Measurements from ENCODE around the gene COX18. TPM values are rescaled to one million over a fixed set of nuclear protein-coding genes. Genes with fewer than 3 reads are reported as not detected.
A peak's percentile ranks its signal among the peaks of the same experiment; 100 is the strongest.

The COX18 gene
- polyA plus RNA-seq, 1 donor from 2014 or later: 30.2 TPM

- H3K27me3 ChIP-seq (ENCODE audit: insufficient read depth, low read depth, low read length): no peaks in the 10 kb centered on the region
- H3K4me2 ChIP-seq (ENCODE audit: low read length): no peak overlapping the region
- H2AFZ ChIP-seq (ENCODE audit: low read depth, low read length): no peak overlapping the region
- H3K36me3 ChIP-seq (ENCODE audit: insufficient read depth, low read length): no peaks in the 10 kb centered on the region
- H3K9ac ChIP-seq (ENCODE audit: low read length): no peak overlapping the region
- no peaks in the 10 kb centered on the region for H3K9me2 ChIP-seq (ENCODE audit: insufficient read depth, low read length)
- no peak overlapping the region for H3K4me3 ChIP-seq (ENCODE audit: low read length)
- TF ChIP-seq, protein P1, sequence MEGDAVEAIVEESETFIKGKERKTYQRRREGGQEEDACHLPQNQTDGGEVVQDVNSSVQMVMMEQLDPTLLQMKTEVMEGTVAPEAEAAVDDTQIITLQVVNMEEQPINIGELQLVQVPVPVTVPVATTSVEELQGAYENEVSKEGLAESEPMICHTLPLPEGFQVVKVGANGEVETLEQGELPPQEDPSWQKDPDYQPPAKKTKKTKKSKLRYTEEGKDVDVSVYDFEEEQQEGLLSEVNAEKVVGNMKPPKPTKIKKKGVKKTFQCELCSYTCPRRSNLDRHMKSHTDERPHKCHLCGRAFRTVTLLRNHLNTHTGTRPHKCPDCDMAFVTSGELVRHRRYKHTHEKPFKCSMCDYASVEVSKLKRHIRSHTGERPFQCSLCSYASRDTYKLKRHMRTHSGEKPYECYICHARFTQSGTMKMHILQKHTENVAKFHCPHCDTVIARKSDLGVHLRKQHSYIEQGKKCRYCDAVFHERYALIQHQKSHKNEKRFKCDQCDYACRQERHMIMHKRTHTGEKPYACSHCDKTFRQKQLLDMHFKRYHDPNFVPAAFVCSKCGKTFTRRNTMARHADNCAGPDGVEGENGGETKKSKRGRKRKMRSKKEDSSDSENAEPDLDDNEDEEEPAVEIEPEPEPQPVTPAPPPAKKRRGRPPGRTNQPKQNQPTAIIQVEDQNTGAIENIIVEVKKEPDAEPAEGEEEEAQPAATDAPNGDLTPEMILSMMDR (IDR thresholded peaks at IDR 0.05; ENCODE audit: poor library complexity, severe bottlenecking): peak; percentile 76
- TF ChIP-seq RAD21 (conservative IDR thresholded peaks at IDR 0.05) (peak; percentile 81), REST (IDR thresholded peaks at IDR 0.05; ENCODE audit: borderline replicate concordance) (no peak), SMC3 (conservative IDR thresholded peaks at IDR 0.05; ENCODE audit: poor library complexity) (peak; percentile 81)
- H3K79me2 ChIP-seq (replicated peaks; ENCODE audit: insufficient read depth, low read length): no peaks in the 10 kb centered on the region
- no peak overlapping the region for H3K27ac ChIP-seq (ENCODE audit: low read length)
- H3K9me3 ChIP-seq (ENCODE audit: low read length): no peaks in the 10 kb centered on the region
- no peaks in the 10 kb centered on the region for H4K20me1 ChIP-seq (ENCODE audit: insufficient read depth)
- no peaks in the 10 kb centered on the region for H3F3A ChIP-seq (ENCODE audit: insufficient read depth, low read length, poor library complexity, severe bottlenecking)
Measured at GRCh38 chr4:73021634-73022033, 47.9 kb downstream of the COX18 start.

DNA sequence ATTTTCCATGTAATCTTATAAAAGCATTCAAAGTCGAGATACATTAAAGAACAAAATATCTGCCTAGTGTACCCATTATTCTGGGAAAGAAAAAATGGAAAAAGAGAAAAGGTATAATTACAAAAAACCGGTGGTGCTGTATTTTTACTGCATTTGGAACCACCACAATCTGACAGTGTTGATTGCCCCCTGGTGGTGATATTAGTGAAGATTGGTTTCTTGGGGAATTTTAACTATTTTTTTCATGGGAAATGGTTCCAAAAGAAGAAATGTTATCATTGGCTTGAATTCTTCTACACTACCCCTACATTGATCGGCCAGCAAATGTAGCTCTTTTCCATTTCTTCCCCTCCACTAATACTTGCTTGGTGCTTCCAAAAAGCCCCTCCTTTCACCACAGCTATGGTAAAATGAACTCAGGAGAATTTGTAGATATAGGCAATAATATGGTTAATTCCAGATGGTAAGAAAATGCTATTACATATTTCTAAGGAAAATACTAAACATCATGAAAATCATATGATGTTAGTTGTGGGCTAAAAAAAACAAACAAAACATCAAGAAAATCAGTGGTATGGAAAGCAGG is 50.0 kb downstream of the COX18 start:
- H2AFZ ChIP-seq (ENCODE audit: low read depth, low read length): no peak overlapping the region
- TF ChIP-seq, protein P1 (IDR thresholded peaks at IDR 0.05; ENCODE audit: poor library complexity, severe bottlenecking): peak; percentile 84
- TF ChIP-seq EZH2 (IDR thresholded peaks at IDR 0.05; ENCODE audit: borderline replicate concordance, insufficient read depth, low read length, poor library complexity, severe bottlenecking): no peak
- TF ChIP-seq EP300 (conservative IDR thresholded peaks at IDR 0.05; ENCODE audit: poor library complexity, severe bottlenecking): no peak
- no peak for TF ChIP-seq TAF1 (IDR thresholded peaks at IDR 0.05; ENCODE audit: low read depth)
- TF ChIP-seq POLR2AphosphoS5 (IDR thresholded peaks at IDR 0.05): no peak
- TF ChIP-seq MXI1 (conservative IDR thresholded peaks at IDR 0.05; ENCODE audit: poor library complexity, severe bottlenecking): no peak
- TF ChIP-seq SMC3 (conservative IDR thresholded peaks at IDR 0.05; ENCODE audit: poor library complexity): peak; percentile 93
- TF ChIP-seq REST (IDR thresholded peaks at IDR 0.05; ENCODE audit: borderline replicate concordance): no peak
- peak; percentile 88 for TF ChIP-seq RAD21 (conservative IDR thresholded peaks at IDR 0.05)
- no peaks in the 10 kb centered on the region for H3K27me3 ChIP-seq (ENCODE audit: insufficient read depth, low read depth, low read length)
- no peaks in the 10 kb centered on the region for H3K79me2 ChIP-seq (replicated peaks; ENCODE audit: insufficient read depth, low read length)
- no peaks in the 10 kb centered on the region for H3F3A ChIP-seq (ENCODE audit: insufficient read depth, low read length, poor library complexity, severe bottlenecking)
- no peaks in the 10 kb centered on the region for H3K9me3 ChIP-seq (ENCODE audit: low read length)
- H3K27ac ChIP-seq (ENCODE audit: low read length): no peak overlapping the region
- no peak overlapping the region for H3K4me2 ChIP-seq (ENCODE audit: low read length)
- H4K20me1 ChIP-seq (ENCODE audit: insufficient read depth): no peaks in the 10 kb centered on the region
- H3K36me3 ChIP-seq (ENCODE audit: insufficient read depth, low read length): no peaks in the 10 kb centered on the region
- no peaks in the 10 kb centered on the region for H3K9me2 ChIP-seq (ENCODE audit: insufficient read depth, low read length)
- no peak overlapping the region for H3K4me3 ChIP-seq (ENCODE audit: low read length)
- H3K9ac ChIP-seq (ENCODE audit: low read length): no peak overlapping the region

Data from neural cell (in vitro differentiated cells).